NCI-H2029 treated with DMSO at 0.1 percent for 48 hours (cell line): ENCODE data around the gene BHLHE23.
"Not testable (repeated sequence)": the region's sequence is repeated elsewhere in the genome, so short reads cannot be mapped to it uniquely, and the experiment has no call there.

Experiments used
- DNase-seq: peaks from one replicate; lab custom pipeline; 2025; lab: John Stamatoyannopoulos, UW

BHLHE23 gene

GRCh38 chr20:62960446-62961309 is 46.1 kb downstream of the BHLHE23 start:
- DNase-seq, result not testable (repeated sequence)

DNA sequence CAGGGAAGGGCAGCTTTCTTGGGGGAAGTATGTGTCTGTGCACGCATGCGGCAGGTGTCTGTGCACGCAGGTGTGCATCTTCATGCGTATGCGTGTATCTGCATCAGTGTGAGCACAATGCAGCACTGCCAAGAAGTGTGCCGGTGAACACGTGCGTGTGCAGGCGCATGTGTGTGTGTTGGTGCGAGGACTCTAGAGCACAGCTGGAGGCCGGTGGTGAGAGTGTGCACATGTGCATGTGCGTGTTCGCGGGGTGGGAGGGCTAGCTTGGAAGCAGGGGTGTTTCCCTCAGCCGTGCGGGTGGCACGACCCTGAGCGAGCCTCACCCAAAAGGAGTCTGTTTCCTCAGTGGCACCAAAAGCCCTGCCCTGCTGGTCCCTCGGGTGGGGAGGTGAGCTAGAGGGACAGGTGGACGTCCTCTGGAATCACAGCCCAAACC is 46.7 kb downstream of the BHLHE23 start:
- no peak for DNase-seq

- DNase-seq, result no peak
Observed at GRCh38 chr20:62959101-62959971, 47.4 kb downstream of the BHLHE23 start.

DNA sequence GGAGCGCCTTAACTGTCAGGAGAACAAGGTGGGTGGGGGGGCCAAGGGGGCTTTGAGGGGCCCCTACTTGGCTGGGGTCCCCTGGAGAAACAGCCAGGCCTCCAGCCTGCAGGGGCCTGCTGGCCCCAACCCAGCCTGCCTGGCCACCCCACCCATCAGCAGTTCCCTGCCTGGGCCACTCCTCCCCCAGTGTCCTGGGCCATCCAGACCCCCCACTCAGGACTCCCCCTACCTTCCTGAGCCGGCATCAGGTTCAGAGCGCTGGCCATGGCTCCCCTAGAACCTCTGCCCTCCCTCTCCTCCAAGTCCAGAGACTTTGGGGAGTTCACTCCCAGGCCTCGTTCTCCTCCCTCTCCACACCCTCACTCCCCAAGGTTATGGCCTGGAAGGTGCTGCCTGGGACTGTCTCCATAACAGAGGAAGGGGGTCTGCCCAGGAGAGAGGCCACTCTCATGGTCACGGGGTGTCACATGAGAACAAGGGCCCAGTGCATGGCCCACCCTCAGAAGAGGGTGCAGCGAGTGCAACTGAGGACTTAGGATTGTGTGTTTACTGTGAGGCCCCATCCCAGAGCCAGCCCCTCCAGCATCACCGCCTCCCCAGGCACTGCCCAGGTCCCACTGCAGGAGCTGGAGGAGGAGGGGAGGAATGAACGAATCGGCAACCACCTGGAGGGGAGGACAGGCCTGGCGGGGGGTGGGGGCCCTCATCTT is 48.2 kb downstream of the BHLHE23 start:
- DNase-seq, result no peak

GRCh38 chr20:62957136-62958117 is 49.3 kb downstream of the BHLHE23 start:
- no peak for DNase-seq

DNA sequence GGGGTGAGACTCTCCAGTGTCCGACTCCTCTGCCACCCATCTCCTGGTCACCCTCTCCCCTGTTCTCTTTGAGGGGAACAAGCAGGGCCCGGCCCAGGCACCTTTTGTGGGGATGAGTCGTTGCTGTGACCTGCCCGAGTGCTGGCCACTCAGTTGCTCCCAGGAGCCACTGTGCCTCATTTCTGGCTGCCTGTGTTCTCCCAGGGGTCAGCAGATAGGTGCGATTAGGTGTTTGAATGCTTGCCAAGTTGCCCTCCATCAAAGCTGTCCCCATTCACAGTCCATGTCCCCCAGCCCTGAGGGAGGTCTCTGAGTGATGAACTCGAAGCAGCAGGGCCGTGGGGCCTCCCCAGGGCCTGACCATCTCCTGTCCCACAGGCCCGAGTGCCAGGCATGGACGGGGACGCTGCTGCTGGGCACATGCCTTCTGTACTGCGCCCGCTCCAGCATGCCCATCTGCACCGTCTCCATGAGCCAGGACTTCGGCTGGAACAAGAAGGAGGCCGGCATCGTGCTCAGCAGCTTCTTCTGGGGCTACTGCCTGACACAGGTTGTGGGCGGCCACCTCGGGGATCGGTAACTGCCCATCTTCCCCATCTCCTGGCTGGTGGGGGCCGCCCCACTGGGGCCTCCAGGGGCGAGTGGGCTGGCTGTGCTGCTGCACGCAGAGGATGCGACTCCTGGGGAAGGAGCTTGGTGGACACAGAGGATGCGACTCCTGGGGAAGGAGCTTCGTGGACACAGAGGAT is 50.2 kb downstream of the BHLHE23 start:
- DNase-seq, result no peak
